Mucosa of gallbladder (tissue), 1 donor: Measurements from ENCODE around the gene CAMSAP1. TPM values are rescaled to one million over a fixed set of nuclear protein-coding genes. Genes with fewer than 3 reads are reported as not detected.
"Not testable (repeated sequence)": the region's sequence is repeated elsewhere in the genome, so short reads cannot be mapped to it uniquely, and the experiment has no call there.

ENCODE experiments used
- DNase-seq: peaks from one replicate; pipeline ENCODE4 v3.0.0-alpha.2; 2020; ENCODE audit warnings: low spot score
- total RNA-seq: library from RNA; stranded (reverse); gene quantifications from one replicate; pipeline ENCODE4 v1.2.1, GENCODE V29; 2021
- donor health status: DM: no; HTN: no; CAD: no.

The CAMSAP1 gene
- total RNA-seq, 1 donor from 2014 or later = 24.4 TPM

DNA sequence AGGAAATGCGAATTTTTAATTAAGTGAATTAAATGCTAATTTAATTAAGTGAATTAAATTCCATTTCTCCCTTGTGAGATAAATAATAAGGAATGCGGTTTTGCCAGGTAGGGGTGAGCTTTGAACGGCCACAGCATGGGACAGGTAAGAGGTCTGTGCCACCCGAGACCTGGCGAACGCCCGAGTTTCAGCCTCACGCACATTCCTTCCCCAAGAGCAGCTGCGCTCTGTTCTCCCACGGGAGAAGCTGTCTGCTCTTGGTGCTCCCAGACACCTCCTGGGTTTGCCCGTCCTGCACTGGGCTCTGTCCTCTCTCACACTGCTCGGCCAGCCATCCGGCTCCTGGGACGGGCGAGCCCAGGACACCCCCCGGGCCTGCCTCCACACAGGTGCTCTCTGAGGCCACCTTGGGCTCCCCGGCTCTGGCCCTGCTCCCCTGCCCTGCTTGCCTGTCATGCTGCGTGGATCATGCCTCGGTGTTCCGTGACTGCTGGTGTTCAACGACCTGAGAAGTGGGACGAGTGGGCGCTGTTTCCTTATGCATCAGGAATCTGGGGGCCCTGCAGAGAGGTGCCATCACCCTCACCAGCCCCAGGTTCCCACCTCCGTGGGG lies 13.7 kb upstream of the CAMSAP1 start:
- no peak for DNase-seq

DNA sequence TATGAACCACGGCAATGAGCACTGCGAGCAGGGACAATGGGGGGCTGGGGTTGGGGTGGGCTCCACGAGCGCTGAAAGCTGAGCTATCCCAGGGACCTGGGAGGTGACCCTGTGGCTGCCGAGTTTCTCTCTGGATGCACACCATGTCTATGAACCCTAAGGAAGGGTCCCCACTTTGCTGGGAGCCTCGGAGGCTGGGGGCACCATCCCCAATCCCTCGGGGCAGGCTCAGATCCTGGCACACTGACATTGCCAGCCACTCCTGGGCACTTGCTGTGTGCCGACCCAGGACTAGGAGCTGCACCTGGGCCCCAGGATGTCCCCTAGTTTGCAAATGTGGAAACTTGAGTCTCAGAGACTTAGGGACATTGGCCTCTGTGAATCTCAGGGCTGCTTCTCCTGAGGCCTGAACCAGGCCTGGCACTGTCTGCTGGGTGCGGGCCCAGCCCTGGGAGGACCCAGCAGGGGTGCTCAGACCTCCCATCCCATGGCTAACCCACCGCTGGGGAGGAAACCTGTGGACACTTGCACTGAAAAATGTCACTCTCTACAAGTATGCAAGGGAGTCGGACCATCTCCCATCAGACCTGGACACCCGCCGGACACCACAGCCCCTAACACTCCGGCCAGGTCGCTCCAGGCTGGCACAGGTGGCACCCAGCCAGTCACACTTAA lies 13.0 kb upstream of the CAMSAP1 start:
- no peak for DNase-seq

DNA sequence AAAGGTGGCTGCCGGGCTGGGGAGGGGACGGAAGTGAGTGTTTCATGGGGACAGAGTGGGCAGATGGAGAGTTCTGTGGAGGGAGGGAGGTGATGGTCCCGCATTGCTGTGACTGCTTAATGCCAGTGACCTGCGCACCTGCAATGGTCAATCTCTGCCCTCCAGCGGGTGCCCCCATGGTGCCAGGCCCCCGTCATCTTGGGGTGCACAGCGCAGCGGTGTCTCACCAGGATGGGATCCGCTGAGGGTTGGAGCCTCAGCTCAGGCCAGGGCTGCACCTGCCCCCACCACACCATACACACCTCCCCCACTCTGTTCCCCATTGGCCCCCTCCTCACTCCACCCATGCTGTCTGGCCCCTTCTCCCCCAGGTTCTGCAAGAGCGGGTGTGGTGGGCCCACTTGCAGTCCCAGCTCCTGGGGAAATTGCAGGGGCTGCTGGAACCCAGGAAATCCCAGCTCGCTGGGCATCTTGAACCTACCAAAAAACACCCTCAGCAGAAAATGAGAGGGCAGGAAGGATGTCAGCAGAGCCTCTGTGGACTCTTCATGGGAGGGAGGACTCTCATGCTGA lies 12.1 kb upstream of the CAMSAP1 start:
- DNase-seq = no peak

DNA sequence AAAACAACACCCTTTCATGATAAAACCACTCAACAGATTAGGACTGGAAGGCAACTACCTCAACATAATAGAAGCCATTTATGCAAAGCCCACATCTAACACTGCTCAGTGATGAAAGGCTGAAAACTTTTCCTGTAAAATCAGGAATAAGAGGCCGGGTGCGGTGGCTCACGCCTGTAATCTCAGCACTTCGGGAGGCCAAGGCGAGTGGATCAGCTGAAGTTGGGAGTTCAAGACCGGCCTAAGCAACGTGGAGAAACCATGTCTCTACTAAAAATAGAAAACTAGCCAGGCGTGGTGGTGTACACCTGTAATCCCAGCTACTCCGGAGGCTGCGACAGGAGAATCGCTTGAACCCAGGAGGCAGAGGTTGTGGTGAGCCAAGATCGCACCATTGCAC lies 8.9 kb upstream of the CAMSAP1 start:
- DNase-seq = not testable (repeated sequence)

DNA sequence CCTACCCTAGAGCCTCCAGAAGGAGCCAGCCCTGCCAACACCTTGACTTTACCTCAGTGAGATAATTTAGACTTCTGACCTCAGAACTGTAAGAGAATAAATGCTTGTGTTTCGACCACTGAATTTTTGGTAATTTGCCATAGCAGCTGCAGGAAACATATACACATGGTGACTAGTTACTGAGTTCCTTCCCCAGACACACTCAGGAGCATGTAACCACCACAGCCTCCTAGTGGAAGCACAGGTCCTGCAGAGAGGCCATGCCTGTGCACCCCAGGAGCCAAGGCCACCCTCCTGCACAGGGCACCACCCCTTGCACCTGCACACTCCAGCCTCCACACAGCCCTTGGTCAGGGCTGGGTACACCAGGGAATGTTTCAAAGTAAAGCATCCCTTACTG lies 7.6 kb upstream of the CAMSAP1 start:
- no peak for DNase-seq

DNA sequence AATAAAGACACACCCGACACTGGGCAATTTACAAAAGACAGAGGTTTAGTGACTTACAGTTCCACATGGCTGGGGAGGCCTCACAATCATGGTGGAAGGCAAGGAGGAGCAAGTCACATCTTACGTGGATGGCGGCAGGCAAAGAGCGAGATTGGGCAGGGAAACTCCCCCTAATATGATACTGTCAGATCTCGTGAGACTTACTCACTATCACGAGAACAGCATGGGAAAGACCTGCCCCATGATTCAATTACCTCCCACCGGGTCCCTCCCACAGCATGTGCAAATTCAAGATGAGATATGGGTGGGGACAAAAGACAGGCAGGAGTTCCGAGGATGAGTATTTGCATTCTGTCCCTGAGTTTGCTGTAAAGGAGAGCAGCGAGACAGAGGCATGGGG lies 3.9 kb upstream of the CAMSAP1 start:
- not testable (repeated sequence) for DNase-seq

DNA sequence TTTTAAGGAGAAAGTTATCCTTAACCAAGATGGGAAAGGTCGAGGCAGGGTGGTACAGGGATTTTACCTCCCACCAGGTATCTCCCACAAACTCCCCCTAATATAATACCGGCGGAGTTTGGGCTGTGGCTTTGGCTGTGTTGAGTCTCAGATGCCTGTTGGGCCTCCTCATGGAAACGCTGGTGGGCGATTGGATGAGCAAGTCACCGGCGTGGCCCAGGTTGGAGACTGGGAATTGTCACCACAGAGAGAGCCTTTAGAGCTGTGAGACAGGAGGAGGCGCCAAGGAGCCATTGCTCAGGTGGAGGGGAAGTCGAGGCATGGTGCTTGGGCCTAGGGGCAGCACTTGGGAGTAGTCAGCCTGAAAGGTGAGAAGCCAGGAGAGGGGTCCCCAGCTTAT lies 3.4 kb upstream of the CAMSAP1 start:
- no peak for DNase-seq

DNA sequence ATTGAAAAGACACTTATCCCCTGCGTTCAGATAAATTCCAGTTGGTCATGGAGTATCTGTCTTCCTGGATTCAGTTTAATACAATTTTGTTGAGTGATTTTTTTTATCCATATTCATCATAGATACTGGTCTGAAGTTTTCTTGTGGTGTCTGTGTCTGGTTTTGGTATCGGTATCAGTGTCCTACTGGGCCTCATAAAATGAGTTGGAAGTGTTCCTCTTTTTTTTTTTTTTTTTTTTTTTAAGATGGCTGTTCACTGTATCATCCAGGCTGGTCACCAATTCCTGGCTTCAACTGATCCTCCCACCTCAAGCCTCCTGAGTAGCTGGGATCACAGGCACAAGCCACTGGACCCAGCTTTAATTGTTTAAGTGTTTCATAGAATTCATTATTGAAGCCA lies 2.9 kb upstream of the CAMSAP1 start:
- no peak for DNase-seq

DNA sequence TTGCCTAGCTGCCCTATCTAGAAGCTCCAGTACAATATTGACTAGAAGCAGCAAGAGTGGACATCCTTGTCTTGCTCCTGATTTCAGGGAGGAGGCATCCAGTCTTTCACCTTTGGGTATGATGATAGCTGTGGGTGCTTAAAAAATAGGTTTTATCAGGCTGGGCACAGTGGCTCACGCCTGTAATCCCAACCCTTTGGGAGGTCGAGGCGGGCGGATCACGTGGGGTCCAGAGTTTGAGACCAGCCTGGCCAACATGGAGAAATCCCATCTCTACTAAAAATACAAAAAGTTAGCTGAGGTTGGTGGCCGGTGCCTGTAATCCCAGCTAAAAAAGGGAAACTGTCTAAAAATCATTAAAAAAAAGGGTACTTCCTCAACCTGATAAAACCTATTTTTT lies 2.0 kb upstream of the CAMSAP1 start:
- DNase-seq = no peak

DNA sequence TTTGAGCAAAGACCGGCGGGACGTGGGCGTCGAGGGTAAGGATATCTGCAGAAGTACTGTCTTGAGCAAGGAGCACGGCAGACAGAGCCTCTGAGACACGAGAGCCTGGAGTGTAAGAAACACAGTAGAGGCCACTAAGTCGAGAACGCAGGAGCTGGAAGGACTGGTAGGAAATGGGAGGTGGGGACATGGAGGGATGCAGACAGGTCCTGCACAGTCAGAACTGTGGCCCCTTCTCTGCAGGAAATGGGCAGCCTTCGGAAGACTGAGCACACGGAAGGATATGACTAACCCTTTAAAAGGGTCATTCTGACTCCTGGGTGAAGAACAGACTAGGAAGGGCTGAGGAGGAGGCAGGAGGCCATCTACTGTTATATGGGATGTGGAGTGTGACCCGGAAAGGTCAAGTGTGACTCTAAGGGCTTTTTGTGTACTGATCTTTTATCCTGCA lies 1.4 kb upstream of the CAMSAP1 start:
- no peak for DNase-seq

DNA sequence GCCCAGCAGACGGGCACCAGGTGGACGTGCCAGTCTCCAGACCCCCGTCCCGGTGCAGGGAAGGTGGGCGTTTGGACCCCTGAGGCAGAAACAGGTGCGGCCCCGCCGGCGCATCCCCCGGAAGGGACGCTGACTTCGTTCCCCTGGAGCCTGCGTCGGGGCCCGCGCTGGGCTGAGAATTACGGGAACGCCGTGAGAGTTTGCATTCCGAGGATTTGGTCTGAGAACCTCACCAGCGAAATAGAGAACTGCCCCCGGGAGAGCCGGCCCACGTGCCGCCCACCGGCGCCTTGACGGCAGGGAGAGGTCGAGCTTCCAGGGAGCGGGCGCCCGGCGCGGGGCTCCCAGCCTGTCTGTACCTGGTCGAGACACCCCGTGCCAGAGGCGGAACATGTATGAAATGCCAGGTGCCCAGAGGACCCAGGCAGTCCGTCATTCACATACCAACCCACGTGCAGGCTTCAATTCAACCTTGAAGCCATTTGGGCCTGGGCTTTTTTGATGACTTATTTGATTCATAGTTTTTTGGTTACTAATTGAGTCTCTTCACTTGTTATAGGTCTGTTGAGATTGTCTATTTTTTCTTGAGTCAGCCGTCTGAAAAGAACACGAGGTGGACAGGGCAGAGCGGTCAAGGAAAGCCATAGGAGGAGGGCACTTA lies 877 bp upstream of the CAMSAP1 start:
- no peak for DNase-seq

DNA sequence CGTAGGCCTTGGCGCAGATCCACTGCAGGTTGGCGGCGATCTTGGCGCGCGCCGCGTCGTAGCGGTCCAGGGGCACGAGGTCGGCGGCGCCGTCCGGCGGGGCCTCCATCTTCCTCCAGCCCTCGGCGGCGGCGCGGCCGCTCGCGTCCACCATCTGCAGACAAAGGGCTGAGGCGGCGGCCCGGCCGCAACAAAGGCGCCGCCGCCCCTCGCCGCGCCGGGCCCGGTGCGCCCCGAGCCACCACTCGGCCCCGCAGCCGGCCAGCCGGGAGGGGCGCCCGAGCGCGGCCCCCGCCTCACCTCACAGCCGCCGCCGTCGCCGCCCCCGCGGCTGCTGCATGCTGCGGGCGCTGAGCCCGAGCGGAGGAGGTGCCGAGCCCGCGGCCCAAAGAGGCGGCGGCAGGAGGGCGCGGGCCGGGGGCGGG lies 328 bp downstream of the CAMSAP1 start:
- no peak for DNase-seq

DNA sequence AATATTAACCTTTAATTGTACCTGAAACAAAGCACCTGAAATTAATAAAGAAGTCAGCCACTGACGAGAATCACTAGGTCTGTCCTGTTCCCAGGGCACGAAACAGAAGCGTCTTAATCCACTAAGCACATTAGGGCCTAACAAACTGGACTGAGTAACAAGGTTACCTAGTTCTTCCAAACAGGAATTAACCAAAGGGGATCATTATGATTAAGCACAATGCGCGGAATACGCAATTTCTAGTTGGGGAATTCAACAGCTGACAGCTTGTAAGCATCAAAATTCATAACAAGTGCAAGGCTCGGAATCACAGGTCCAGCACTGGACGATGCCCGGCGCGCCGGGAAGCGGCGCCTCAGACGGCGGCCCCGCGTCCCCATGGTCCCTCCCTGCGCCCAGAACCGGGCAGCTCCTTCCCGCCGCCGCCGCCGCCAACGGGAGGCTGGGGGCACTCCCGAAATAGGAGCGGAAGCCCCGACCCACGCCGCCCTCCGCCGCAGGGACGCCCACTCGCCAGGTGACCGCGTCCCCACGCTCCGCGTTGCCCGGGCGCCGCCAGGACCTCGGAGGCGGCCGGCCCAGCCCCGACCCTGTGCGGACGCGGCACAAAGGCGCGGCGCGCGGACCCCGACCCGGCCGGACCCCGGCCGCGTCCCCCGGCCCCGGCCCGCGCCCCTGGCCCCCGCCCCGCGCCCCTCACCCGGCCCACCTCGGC lies 898 bp downstream of the CAMSAP1 start:
- no peak for DNase-seq

DNA sequence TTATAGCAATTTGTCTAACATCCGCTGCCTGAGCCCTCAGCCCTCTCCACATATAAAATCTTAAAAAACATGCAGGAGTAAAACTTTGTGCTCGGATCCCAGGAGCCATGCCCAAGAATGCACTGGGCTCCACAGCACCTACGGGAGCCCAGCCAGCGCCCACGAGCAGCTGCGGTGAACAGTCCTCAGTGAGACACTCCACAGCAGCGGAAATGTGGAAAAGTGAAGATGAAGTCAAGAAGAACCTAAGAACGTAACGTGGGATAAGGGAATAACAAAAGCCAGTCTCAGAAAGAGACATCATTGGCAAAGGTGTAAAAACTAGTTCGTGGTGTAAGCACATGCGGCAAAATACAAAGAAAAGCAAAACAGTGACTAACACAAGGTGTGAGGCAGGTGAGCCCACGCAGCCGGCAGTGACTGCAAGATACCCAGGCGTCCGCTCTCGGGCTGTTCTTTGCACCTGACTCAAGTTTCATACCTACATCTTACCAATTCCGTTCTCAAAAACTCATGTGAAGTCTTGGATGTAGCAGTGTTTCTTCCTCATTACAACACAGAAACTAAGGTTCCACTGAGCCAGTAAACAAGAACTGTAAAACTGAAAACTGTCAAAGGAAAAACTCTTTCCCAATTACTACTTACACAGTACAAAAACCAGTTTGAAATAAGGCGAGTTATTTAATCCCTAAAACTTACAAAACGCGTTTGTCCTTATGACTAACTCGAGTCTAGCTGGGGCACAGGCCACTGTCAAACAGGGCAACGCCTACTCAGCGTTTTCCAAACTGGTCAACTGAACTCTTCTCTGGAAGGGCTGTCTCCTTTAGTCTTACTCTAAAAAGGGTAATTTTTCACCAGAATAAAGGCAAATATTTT lies 1.7 kb downstream of the CAMSAP1 start:
- DNase-seq = no peak

DNA sequence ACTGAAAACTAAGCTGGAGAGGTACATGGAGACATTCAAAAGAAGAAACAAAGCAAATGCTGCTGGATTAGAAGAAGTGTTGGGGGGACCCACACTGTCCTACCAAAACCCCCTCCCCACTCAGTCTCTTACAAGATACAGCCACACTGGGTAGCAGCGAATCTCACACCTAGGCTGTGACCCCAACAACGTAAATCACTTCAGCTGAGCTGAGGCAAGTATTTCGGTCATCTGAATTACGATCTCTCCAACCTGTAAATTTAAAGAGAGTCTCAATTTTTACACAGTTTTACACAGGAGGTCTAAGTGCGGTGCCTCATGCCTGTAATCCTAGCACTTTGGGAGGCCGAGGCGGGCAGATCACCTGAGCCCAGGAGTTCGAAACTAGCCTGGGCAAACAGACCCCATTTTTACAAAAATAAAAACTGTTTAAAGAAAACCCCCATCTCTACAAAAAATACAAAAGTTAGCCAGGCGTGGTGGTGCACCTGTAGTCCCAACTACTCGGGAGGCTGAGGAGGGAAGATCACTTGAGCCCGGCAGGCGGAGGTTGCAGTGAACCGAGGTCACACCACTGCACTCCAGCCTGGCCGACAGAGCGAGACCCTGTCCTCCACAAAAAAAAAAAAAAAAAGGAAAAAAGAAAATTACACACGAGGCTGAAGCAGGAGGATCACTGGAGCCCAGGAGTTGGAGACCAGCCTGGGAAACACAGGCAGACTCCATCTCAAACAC lies 3.4 kb downstream of the CAMSAP1 start:
- DNase-seq = no peak

DNA sequence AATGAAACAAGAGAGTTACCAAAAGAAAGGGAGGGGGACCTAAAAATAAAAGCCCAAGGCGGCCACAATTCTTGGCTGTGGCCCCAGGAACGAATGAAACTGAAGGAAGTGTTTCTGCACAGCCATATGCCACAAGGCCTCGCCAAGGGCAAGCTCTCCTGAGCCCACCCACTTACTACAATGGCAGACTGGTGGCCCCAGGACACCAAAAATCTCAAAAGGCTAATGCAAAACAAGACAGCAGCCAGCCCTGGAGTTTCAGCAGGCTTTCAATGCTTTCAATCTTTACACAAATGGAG lies 4.0 kb downstream of the CAMSAP1 start:
- no peak for DNase-seq

DNA sequence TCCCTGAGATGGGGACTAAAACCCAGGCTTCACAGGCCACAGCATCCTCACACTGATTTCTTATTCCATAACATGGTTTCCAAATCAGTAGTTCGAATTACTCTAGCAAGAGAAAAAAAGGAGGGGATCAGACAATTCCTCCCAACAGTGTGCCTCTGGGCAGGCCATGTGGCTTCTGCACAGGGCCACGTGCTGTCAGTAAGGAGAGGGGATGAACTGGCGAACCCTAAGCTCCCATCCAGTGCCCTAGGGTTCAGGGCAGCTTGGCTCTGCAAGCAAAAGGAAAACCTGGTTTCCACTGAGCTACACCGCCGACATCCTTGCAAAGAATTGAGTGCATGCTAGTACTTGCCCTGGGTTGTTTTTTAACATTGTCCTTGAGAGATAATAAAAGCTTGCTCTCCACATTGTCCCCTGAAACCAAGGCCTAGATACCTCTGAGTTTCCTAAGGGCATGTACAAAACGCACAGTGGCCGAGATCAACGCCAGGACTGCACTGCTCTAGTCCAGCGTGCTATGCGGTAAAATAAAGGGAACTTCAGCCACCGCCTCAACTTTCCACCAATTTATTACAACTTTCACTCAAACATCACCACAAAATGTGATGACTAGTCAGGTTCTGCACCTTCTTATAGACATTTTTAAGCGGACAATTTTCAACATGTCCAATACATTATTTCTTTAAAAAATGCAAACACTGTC lies 4.5 kb downstream of the CAMSAP1 start:
- no peak for DNase-seq

DNA sequence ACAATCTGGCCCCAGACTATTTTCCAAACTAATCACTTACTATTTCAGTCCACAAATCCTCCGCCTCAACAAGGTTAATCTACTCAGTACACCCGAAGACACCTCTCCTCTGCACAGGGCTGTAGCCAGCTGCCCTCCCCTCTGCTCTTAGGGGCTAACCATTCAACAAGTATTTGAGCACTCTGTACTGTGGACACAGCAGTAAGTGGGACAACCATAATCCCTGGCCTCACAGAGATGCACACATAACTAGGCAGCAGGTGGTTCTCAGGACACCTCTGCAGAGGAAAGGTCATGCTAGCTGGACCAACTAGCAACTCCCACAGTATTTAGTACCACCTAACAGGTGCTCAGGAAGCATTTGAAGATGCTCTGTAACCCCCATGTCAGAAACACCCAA lies 5.5 kb downstream of the CAMSAP1 start:
- DNase-seq = no peak

DNA sequence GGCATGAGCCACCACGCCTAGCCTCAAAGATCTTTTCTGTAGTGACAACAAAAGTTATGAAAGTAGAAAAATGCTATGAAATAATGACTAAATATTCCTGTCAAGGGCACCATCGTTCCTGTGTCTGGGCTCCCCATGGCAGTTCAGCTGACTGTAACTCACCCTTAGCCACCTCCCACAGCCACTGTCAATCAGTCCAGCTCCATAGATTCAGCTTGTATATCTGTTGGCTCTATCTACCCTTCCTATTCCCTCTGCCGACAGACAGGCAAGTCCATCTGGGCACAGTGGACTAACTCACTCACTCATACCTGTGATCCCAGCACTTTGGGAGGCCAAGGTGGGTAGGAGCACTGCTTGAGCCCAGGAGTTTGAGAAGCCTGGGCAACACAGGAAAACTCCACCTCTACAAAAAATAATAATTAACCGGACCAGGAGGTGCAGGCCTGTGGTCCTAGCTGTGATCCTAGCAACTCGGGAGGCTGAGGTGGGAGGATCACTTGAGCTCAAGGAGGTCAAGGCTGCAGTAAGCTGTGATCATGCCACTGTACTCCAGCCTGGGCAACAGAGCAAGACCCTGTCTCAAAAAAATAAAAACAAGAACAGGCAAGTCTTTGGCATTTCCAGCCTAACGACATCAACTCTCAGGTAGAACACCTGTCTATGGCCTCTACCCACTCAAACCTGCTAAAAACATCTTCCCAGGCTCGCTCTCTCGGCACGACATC lies 6.2 kb downstream of the CAMSAP1 start:
- DNase-seq = no peak
